Parathyroid adenoma (tissue), 2 donors: ENCODE results near the gene DPF1.

Source experiments
- H2AFZ ChIP-seq: fragments of 300-600 bp; sonication (generic); one replicate; pipeline ENCODE4 v1.7.0; 2017; ENCODE audit warnings: antibody characterized with exemption, mild to moderate bottlenecking
- H3K27ac ChIP-seq: fragments of 300-600 bp; sonication (generic); one replicate; pipeline ENCODE4 v1.7.0; 2017
- H3K27me3 ChIP-seq: fragments of 300-600 bp; sonication (generic); one replicate; pipeline ENCODE4 v1.7.0; 2017; ENCODE audit warnings: low read length; ENCODE audit not compliant: control insufficient read depth, insufficient read depth
- H3K36me3 ChIP-seq: fragments of 300-600 bp; sonication (generic); one replicate; pipeline ENCODE4 v1.7.0; 2017; ENCODE audit warnings: low read length; ENCODE audit not compliant: control insufficient read depth, insufficient read depth
- H3K4me1 ChIP-seq: fragments of 300-600 bp; sonication (generic); one replicate; pipeline ENCODE4 v1.7.0; 2017; ENCODE audit warnings: control low read depth
- H3K4me2 ChIP-seq: fragments of 300-600 bp; sonication (generic); one replicate; pipeline ENCODE4 v1.7.0; 2017; ENCODE audit warnings: low read length
- H3K4me3 ChIP-seq: fragments of 300-600 bp; sonication (generic); one replicate; pipeline ENCODE4 v1.7.0; 2017; ENCODE audit warnings: low read depth, low read length
- H3K79me2 ChIP-seq: fragments of 300-600 bp; sonication (generic); one replicate; pipeline ENCODE4 v1.7.0; 2017; ENCODE audit warnings: control low read depth
- H3K9ac ChIP-seq: fragments of 300-600 bp; sonication (generic); one replicate; pipeline ENCODE4 v1.7.0; 2017; ENCODE audit warnings: mild to moderate bottlenecking
- H3K9me3 ChIP-seq: fragments of 300-600 bp; sonication (generic); one replicate; pipeline ENCODE4 v1.7.0; 2017; ENCODE audit warnings: low read length; ENCODE audit not compliant: control insufficient read depth
- TF ChIP-seq, protein P1 (sequence below): fragments of 300-600 bp; sonication (generic); IDR thresholded peaks from one replicate; pipeline ENCODE4 v1.7.0; 2017; ENCODE audit warnings: antibody characterized with exemption, mild to moderate bottlenecking
- donor health status: primary hyperparathyroidism.

The DPF1 gene

DNA sequence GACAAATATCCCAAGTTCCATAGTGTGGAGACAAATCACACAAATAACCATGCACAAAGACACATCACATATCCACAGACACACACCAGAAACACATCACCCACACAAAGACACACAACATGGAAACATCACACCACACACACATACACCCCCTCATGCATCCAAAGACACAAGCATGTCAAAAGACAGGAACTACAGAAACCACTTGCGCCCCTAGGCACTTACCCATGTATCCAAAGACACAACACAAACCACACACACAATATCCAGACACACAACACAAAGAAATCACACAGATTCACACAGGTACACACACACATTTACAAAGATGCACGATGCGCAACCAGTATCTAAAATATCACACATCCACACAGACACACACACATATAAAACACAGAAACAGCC, 901 bp downstream of the DPF1 start:
- Histone ChIP-seq H3K4me1 (no peaks in the 10 kb centered on the region), H3K9ac (no peak overlapping the region), H2AFZ (no peak overlapping the region), H3K27ac (no peak overlapping the region), H3K4me2 (no peak overlapping the region), H3K4me3 (no peak overlapping the region), H3K79me2 (no peaks in the 10 kb centered on the region), H3K27me3 (no peaks in the 10 kb centered on the region), H3K9me3 (no peaks in the 10 kb centered on the region), H3K36me3 (no peaks in the 10 kb centered on the region)
- TF ChIP-seq, protein P1, sequence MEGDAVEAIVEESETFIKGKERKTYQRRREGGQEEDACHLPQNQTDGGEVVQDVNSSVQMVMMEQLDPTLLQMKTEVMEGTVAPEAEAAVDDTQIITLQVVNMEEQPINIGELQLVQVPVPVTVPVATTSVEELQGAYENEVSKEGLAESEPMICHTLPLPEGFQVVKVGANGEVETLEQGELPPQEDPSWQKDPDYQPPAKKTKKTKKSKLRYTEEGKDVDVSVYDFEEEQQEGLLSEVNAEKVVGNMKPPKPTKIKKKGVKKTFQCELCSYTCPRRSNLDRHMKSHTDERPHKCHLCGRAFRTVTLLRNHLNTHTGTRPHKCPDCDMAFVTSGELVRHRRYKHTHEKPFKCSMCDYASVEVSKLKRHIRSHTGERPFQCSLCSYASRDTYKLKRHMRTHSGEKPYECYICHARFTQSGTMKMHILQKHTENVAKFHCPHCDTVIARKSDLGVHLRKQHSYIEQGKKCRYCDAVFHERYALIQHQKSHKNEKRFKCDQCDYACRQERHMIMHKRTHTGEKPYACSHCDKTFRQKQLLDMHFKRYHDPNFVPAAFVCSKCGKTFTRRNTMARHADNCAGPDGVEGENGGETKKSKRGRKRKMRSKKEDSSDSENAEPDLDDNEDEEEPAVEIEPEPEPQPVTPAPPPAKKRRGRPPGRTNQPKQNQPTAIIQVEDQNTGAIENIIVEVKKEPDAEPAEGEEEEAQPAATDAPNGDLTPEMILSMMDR = no peak

- H2AFZ ChIP-seq = no peak overlapping the region
- no peaks in the 10 kb centered on the region for H3K36me3 ChIP-seq
- no peak overlapping the region for H3K9ac ChIP-seq
- TF ChIP-seq, protein P1 = no peak
- no peaks in the 10 kb centered on the region for H3K9me3 ChIP-seq
- H3K27me3 ChIP-seq = no peaks in the 10 kb centered on the region
- no peaks in the 10 kb centered on the region for H3K79me2 ChIP-seq
- H3K27ac ChIP-seq = no peak overlapping the region
- no peak overlapping the region for H3K4me2 ChIP-seq
- no peaks in the 10 kb centered on the region for H3K4me1 ChIP-seq
- no peak overlapping the region for H3K4me3 ChIP-seq
Measured at GRCh38 chr19:38221919-38222830, 1.8 kb downstream of the DPF1 start.

- no peak overlapping the region for H3K27ac ChIP-seq
- H3K4me3 ChIP-seq = no peak overlapping the region
- no peak overlapping the region for H3K4me2 ChIP-seq
- H3K4me1 ChIP-seq = no peaks in the 10 kb centered on the region
- TF ChIP-seq, protein P1 = no peak
- no peaks in the 10 kb centered on the region for H3K9me3 ChIP-seq
- H3K79me2 ChIP-seq = no peaks in the 10 kb centered on the region
- no peak overlapping the region for H2AFZ ChIP-seq
- H3K27me3 ChIP-seq = no peaks in the 10 kb centered on the region
- H3K36me3 ChIP-seq = no peaks in the 10 kb centered on the region
- no peak overlapping the region for H3K9ac ChIP-seq
Measured at GRCh38 chr19:38221421-38221820, 2.6 kb downstream of the DPF1 start.

GRCh38 chr19:38219221-38219620, 4.8 kb downstream of the DPF1 start:
- TF ChIP-seq, protein P1 = no peak
- H3K27me3 ChIP-seq = no peaks in the 10 kb centered on the region

GRCh38 chr19:38218204-38218603, 5.8 kb downstream of the DPF1 start:
- Histone ChIP-seq H3K36me3 (no peaks in the 10 kb centered on the region), H3K79me2 (no peaks in the 10 kb centered on the region), H3K27me3 (no peaks in the 10 kb centered on the region), H3K9ac (no peak overlapping the region), H3K4me1 (peaks cover 4% of the 10 kb centered on the region), H3K27ac (no peak overlapping the region), H3K9me3 (no peaks in the 10 kb centered on the region), H3K4me3 (no peak overlapping the region), H3K4me2 (no peak overlapping the region), H2AFZ (no peak overlapping the region)
- TF ChIP-seq, protein P1 = no peak

More at GRCh38 chr19:38219221-38219620, 4.8 kb downstream of the DPF1 start:
- H3K79me2 ChIP-seq = no peaks in the 10 kb centered on the region
- no peak overlapping the region for H3K4me3 ChIP-seq
- H3K36me3 ChIP-seq = no peaks in the 10 kb centered on the region
- no peak overlapping the region for H3K4me2 ChIP-seq
- H3K4me1 ChIP-seq = no peaks in the 10 kb centered on the region
- no peaks in the 10 kb centered on the region for H3K9me3 ChIP-seq
- no peak overlapping the region for H3K27ac ChIP-seq
- no peak overlapping the region for H2AFZ ChIP-seq
- no peak overlapping the region for H3K9ac ChIP-seq
